HG02938 (cell line): ENCODE results near the gene HACL1.

ENCODE experiments used
- ATAC-seq: cut with Tn5 transposase; IDR thresholded peaks from one replicate; pipeline ENCODE4 v1.9.1; 2021; ENCODE audit warnings: mild to moderate bottlenecking, moderate library complexity; ENCODE audit not compliant: unreplicated experiment

The HACL1 gene

GRCh38 chr3:15601399-15602145 lies at the start of gene HACL1, which contains the start of gene BTD:
TSS of gene HACL1 (minus strand) at chr3:15601569. CDS start at chr3:15601463, 106 bp downstream.
TSS of gene BTD (plus strand) at chr3:15601745. CDS start at chr3:15635440, 33,695 bp downstream.
- peak; percentile 93 for ATAC-seq

- no peak for ATAC-seq
These were observed 48.5 kb upstream of the HACL1 start for GRCh38 chr3:15649858-15650257.

DNA sequence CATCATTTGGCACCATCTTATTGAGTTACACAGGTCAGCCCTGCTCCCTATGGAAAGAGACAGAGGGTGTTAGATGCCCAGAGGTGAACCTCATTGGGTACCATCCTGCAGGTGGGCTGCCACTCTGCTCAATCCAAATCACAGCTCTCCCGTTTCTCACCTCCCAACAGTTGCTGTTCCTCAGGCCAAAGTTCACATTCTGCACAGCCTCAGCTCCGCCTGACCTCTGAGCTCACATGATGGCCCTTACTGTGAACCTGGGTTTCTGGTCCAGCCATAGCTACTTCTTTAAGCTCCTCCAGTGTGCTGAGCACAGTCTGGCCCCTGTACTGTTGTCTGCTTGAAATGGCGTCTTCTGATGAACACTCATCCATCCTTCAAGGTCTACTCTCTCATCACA lies 48.0 kb upstream of the HACL1 start:
- ATAC-seq: no peak

- ATAC-seq: peak; percentile 91
These were observed 46.3 kb upstream of the HACL1 start for GRCh38 chr3:15647611-15648167.

- ATAC-seq: peak; percentile 12
These were observed 45.6 kb upstream of the HACL1 start for GRCh38 chr3:15646851-15647511.

DNA sequence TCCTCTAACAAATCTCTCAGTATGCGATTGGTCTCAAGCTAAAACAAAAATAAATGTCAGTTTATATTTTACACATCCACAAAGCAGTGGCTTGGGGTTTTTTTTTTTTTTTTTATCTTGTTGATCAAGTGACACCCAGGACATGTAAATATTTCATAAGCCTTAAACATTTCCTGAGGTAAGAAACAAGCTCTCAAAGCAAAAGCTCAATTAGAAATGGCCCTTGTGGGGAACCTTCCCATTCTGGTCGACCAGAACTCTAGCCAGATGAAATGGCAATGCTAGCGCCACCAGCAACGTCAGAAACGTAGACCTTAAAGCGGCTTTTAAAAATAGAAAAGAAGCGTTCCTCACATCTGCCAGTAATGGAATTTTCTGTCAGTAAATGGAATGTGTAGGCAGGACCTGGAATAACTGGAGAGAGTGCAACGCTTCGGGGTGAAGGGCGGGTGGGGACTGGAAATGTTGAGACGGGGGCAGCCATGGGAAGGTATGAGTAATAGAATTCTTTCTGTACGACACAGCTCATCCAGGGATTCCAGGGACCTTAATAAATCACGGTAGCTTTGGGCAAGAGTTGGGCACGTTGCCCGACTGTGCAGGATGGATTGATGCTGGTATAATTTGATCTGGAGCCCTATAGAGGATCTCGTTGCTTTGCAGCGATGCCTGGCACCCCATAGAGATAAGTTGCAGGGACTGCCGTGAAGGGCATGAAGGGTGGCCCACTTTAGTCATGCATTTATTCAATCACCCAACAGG lies 44.6 kb upstream of the HACL1 start:
- no peak for ATAC-seq

DNA sequence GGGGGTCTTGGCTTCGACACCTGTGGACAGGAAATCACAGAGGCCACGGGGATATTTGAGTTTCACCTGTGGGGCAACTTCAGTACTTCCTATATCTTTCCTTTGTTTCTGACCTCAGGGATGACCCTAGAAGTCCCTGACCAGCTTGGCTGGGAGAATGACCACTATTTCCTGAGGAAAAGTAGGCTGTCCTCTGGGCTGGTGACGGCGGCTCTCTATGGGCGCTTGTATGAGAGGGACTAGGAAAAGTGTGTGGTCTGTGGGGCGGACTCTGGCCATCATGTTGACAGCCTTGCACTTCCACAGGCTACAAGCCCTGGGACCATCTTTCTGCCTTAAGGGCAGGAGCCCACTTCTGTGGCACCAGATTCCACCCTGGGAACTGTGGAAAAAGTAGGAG lies 43.9 kb upstream of the HACL1 start:
- ATAC-seq: no peak

GRCh38 chr3:15638891-15639262 lies 37.5 kb upstream of the HACL1 start:
- ATAC-seq: no peak

GRCh38 chr3:15638193-15638890 lies 37.0 kb upstream of the HACL1 start:
- no peak for ATAC-seq

- no peak for ATAC-seq
These were observed 36.0 kb upstream of the HACL1 start for GRCh38 chr3:15637131-15637951.

- ATAC-seq: no peak
These were observed 34.8 kb upstream of the HACL1 start for GRCh38 chr3:15636028-15636709.

GRCh38 chr3:15635121-15635661 lies 33.8 kb upstream of the HACL1 start:
- ATAC-seq: no peak

- no peak for ATAC-seq
These were observed 33.3 kb upstream of the HACL1 start for GRCh38 chr3:15634671-15635070.

GRCh38 chr3:15633766-15634598 lies 32.6 kb upstream of the HACL1 start:
- no peak for ATAC-seq

DNA sequence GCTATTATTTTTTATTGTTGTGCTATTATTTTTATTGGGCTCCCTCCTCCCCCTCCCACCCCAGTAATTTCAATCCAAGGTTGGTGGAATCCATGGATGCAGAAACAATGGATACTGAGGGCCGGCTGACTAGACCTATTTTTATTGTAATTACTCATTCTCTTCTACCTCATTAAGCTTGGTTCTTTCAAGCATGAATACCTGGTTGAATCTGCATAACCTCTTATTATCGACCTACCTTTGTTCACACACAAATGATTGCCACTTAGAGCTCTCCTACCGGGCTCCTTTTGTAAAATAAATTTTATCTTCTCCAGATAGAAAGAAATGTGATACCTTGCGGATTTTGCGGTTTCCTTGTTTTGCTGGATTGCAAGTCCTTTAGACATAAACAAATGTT lies 31.8 kb upstream of the HACL1 start:
- ATAC-seq: no peak

GRCh38 chr3:15632212-15632580 lies 30.8 kb upstream of the HACL1 start:
- ATAC-seq: no peak

- no peak for ATAC-seq
These were observed 30.2 kb upstream of the HACL1 start for GRCh38 chr3:15631426-15632211.
